Measurements from ENCODE around the gene FCER2.
A peak's percentile ranks its signal among the peaks of the same experiment; 100 is the strongest.

DNA sequence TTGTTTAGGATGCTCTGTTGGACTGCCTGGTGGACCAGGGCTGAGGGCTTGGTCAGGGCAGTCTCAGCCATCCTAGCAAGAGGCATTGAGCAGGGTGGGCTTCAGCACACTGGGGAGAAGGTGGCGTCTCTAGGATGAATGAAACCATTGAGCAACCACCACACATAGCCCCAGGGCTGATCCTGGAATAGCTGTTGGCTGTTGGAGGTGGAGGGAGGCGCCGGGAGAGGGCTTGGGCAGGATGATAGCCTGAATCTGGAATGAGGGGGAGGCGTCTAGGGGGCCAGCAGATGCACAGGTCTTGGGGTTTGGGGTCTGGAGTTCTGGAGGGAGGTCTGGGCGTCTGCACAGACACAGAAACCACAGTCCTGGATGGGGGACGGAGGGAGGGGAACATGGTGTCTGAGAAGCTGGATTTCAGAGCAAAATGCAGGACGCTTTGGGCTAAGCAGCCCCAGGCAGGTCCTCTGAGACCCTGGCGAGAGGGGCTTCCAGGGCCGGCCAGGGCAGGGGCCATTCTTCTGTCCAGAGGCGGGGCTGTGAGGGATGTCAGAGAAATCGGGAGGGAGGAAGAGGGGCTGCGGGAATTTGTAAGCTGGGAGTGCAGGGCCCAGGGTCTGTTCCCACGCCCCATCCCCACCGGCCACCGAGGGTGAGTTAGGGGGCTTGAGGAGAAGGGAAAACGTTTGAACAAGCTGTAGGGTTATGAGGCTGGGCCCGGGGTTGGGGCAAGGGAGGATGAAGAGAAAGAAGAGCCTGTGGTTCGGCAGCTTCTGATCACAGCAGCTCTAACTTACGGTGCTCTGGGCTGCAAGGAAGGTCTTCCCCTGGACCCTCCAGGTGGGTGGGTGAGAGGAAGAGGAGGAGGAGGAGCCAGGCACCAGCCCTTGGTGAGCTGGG lies 16.1 kb downstream of the FCER2 start:
- no peak for TF ChIP-seq CTCF (IDR thresholded peaks at IDR 0.05 in 8 of 11, conservative IDR thresholded peaks at IDR 0.05 in 3 of 11)
- peak in 2 of 3 donors; percentile 10 to 55 for TF ChIP-seq POLR2AphosphoS5 (IDR thresholded peaks at IDR 0.05)
